Stimulated activated naive CD8-positive, alpha-beta T cell treated with anti-CD3 and anti-CD28 coated beads, Interleukin-15, amount 100 ng/mL, for 72 hours (primary cell): ENCODE measurements around the gene URB1.
A peak's percentile ranks its signal among the peaks of the same experiment; 100 is the strongest.

Source experiments
- ATAC-seq: fragments of 150-1000 bp; cut with Tn5 transposase; 2 replicates; pipeline ENCODE4 v1.10.0; 2021; ENCODE audit warnings: mild to moderate bottlenecking, moderate library complexity
- DNase-seq, 2 donors: peaks; one replicate each; pipeline ENCODE4 v3.0.0; 2021 to 2022
- H3K27ac Mint-ChIP-seq, 2 donors: one replicate each; pipeline ENCODE4 v1.8.0; 2022; ENCODE audit warnings: mild to moderate bottlenecking in 2 of 2, mixed read lengths in 2 of 2, moderate library complexity in 2 of 2
- H3K27me3 Mint-ChIP-seq: one replicate; pipeline ENCODE4 v1.8.0; 2022; ENCODE audit warnings: mixed read lengths
- H3K4me1 Mint-ChIP-seq: one replicate; pipeline ENCODE4 v1.8.0; 2022; ENCODE audit warnings: mild to moderate bottlenecking, mixed read lengths
- H3K4me3 Mint-ChIP-seq, 2 donors: one replicate each; pipeline ENCODE4 v1.8.0; 2022; ENCODE audit warnings: mild to moderate bottlenecking in 2 of 2, mixed read lengths in 2 of 2, moderate library complexity in 1 of 2
- H3K9me3 Mint-ChIP-seq, 2 donors: one replicate each; pipeline ENCODE4 v1.8.0; 2022; ENCODE audit warnings: mixed read lengths in 2 of 2

URB1 gene

GRCh38 chr21:32329331-32329730 is 63.5 kb downstream of the URB1 start:
- H3K9me3 Mint-ChIP-seq = no peaks in the 10 kb centered on the region
- H3K4me1 Mint-ChIP-seq = no peaks in the 10 kb centered on the region
- H3K4me3 Mint-ChIP-seq = no peak overlapping the region
- H3K27me3 Mint-ChIP-seq = no peaks in the 10 kb centered on the region
- no peak for DNase-seq
- H3K27ac Mint-ChIP-seq = no peak overlapping the region
- no peak for ATAC-seq

- DNase-seq (no peak), ATAC-seq (no peak)
- Mint-ChIP-seq H3K4me1 (no peaks in the 10 kb centered on the region), H3K27me3 (no peaks in the 10 kb centered on the region), H3K9me3 (no peaks in the 10 kb centered on the region), H3K27ac (peak overlapping the region in 1 of 2 donors; percentile 47), H3K4me3 (no peak overlapping the region)
Observed at GRCh38 chr21:32328595-32328994, 64.2 kb downstream of the URB1 start.

GRCh38 chr21:32325706-32326105 is 67.1 kb downstream of the URB1 start:
- Mint-ChIP-seq H3K4me1 (no peaks in the 10 kb centered on the region), H3K27ac (no peak overlapping the region), H3K9me3 (no peaks in the 10 kb centered on the region), H3K27me3 (no peaks in the 10 kb centered on the region), H3K4me3 (no peak overlapping the region)
- DNase-seq = no peak
- no peak for ATAC-seq

DNA sequence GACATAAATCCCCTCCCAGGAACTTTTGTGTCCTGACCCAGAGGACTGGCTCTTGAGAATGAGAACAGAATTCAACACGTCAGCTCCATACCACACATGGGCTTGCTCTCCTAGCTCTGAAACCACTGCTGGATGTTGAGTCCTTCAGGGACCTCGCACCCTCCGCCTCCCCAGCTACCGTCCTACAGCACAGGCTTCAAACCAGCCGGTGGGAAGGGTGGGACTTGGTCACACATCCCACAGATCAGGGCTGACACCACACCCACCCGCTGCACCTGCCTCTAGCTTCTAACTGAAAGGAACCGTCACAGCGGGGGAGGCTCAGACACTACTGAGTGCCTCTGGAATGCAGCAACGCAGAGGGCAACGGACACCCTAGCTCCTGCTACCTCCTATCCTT is 70.1 kb downstream of the URB1 start:
- ATAC-seq (no peak), DNase-seq (no peak)
- Mint-ChIP-seq H3K27ac (no peak overlapping the region), H3K9me3 (no peaks in the 10 kb centered on the region), H3K4me3 (no peak overlapping the region), H3K4me1 (no peaks in the 10 kb centered on the region), H3K27me3 (no peaks in the 10 kb centered on the region)

GRCh38 chr21:32322103-32322502 is 70.7 kb downstream of the URB1 start:
- H3K9me3 Mint-ChIP-seq = no peaks in the 10 kb centered on the region
- no peak overlapping the region for H3K4me3 Mint-ChIP-seq
- DNase-seq = no peak
- no peaks in the 10 kb centered on the region for H3K27me3 Mint-ChIP-seq
- no peak overlapping the region for H3K27ac Mint-ChIP-seq
- ATAC-seq = no peak
- no peaks in the 10 kb centered on the region for H3K4me1 Mint-ChIP-seq

- Mint-ChIP-seq H3K9me3 (no peaks in the 10 kb centered on the region), H3K27me3 (no peaks in the 10 kb centered on the region), H3K4me3 (no peak overlapping the region), H3K27ac (no peak overlapping the region), H3K4me1 (no peaks in the 10 kb centered on the region)
- no peak for ATAC-seq
- no peak for DNase-seq
Observed at GRCh38 chr21:32321480-32321879, 71.3 kb downstream of the URB1 start.

GRCh38 chr21:32320726-32321125 is 72.1 kb downstream of the URB1 start:
- Mint-ChIP-seq H3K4me1 (no peaks in the 10 kb centered on the region), H3K27ac (no peak overlapping the region), H3K9me3 (no peaks in the 10 kb centered on the region), H3K27me3 (no peaks in the 10 kb centered on the region), H3K4me3 (no peak overlapping the region)
- DNase-seq (no peak), ATAC-seq (no peak)

DNA sequence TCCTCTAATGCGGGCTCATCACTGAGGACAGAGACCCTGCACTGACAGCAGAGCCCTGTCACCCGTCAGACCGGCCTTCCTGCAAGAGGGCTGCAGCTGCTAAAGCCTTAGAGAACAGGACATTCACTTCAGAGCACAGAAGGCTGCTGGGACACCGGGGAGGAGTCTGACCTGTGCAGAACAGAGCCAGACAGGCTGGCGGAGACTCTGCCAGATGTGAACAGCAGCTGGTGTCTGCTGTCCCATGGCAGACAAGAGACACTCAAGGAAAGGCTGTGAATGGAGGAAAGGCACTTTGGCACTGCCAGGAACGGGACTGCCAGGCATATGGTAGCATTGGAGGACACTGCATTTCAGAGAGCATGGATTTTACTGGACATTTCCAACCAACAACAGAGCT is 72.8 kb downstream of the URB1 start:
- no peak overlapping the region for H3K4me3 Mint-ChIP-seq
- ATAC-seq (no peak), DNase-seq (no peak)
- no peak overlapping the region for H3K27ac Mint-ChIP-seq
- H3K27me3 Mint-ChIP-seq = no peaks in the 10 kb centered on the region
- no peaks in the 10 kb centered on the region for H3K9me3 Mint-ChIP-seq
- H3K4me1 Mint-ChIP-seq = no peaks in the 10 kb centered on the region

DNA sequence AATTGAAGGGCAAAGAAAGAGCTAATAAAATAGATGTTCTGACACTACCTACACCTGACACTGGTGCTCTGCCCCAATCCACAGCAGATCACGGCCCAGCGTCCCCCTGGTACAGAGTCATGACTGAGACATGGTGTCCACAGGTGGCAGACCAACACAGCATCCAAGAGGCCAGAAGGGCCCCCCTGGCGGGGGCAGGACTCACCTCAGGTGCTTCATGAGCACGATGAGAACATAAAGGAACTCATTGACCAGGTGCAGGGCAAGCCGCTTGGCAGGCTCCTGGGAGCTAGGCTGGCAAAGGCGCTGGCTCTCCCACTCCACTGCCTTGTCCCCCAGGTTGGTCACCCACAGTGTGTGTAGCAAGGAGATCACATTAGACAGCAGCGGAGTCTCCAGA is 73.8 kb downstream of the URB1 start:
- Mint-ChIP-seq H3K4me1 (no peaks in the 10 kb centered on the region), H3K27ac (peak overlapping the region in 1 of 2 donors; percentile 83), H3K27me3 (no peaks in the 10 kb centered on the region), H3K9me3 (no peaks in the 10 kb centered on the region), H3K4me3 (no peak overlapping the region)
- DNase-seq (no peak), ATAC-seq (no peak)

DNA sequence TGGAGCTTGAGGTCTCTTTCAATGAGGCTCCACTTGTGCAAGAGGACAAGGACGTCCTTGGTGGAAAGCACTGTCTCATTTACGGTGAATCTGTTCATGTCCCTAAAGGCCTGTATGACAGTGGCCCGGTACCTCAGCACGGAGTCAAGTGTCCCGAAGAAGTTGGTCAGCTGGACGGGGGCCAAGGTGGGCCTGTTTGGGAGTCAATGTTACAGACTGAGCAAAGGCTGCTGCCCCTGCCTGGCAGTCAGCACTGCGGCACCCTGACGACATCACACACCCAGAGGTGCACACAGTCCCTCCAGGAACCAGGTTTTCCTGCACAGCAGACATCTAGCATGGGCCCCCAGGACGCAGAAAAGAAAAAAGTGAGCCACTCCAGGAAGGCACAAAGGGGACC is 75.1 kb downstream of the URB1 start:
- ATAC-seq (no peak), DNase-seq (no peak)
- Mint-ChIP-seq H3K27me3 (no peaks in the 10 kb centered on the region), H3K27ac (no peak overlapping the region), H3K4me1 (no peaks in the 10 kb centered on the region), H3K9me3 (no peaks in the 10 kb centered on the region), H3K4me3 (no peak overlapping the region)

- no peaks in the 10 kb centered on the region for H3K27me3 Mint-ChIP-seq
Observed at GRCh38 chr21:32316361-32317215, 76.2 kb downstream of the URB1 start.

GRCh38 chr21:32315511-32316281 is 77.1 kb downstream of the URB1 start:
- ATAC-seq = no peak
- Mint-ChIP-seq H3K4me3 (no peak overlapping the region), H3K27me3 (no peaks in the 10 kb centered on the region), H3K4me1 (peaks cover 19% of the 10 kb centered on the region), H3K27ac (no peak overlapping the region), H3K9me3 (no peaks in the 10 kb centered on the region)
- no peak for DNase-seq

More at GRCh38 chr21:32316361-32317215, 76.2 kb downstream of the URB1 start:
- H3K27ac Mint-ChIP-seq = peak overlapping the region in 1 of 2 donors; percentile 63
- H3K4me3 Mint-ChIP-seq = no peak overlapping the region
- H3K4me1 Mint-ChIP-seq = peaks cover 10% of the 10 kb centered on the region
- ATAC-seq (no peak), DNase-seq (no peak)
- H3K9me3 Mint-ChIP-seq = no peaks in the 10 kb centered on the region

DNA sequence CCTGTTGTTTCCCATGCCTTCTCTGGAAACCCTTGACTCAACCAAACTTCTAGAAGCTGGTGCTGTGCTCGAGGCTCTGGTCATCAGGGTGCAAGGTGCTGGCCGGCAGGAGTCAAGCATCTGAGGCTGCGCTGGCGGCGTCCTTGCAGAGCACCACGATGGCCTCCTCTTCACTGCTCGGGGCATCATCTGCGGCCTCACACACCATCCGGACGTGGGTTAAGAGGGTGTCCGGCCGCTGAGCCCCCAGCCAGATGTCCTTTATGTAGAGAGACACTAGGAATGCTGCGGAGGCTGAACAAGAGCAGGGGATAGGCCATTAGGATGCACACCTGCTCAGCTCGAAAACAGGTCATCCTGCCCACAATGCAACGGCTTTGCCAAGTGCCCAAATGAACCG is 78.0 kb downstream of the URB1 start:
- H3K27ac Mint-ChIP-seq = peak overlapping the region in 1 of 2 donors; percentile 48
- ATAC-seq (no peak), DNase-seq (no peak)
- H3K4me3 Mint-ChIP-seq = no peak overlapping the region
- peaks cover 21% of the 10 kb centered on the region for H3K4me1 Mint-ChIP-seq
- no peaks in the 10 kb centered on the region for H3K27me3 Mint-ChIP-seq
- no peaks in the 10 kb centered on the region for H3K9me3 Mint-ChIP-seq

DNA sequence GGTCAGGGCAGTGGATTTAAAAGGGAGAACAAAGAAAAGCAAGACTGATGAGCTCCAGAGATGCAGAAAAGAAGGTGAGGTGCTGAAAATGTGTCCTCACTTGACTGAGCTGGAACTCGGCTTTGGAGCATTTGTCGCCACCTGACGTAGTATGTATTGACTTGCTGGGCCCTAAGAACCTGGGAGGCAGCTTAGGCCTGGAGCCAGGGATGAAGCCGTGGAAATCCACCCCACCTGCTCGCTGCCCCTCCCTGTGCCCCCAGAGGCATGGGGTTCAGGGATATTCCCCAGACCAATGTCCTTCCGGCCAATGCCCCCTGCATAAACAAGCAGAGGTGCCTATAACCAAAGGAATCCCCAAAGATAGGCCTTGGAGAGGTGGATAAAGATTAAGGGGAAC is 79.8 kb downstream of the URB1 start:
- H3K27me3 Mint-ChIP-seq = no peaks in the 10 kb centered on the region

DNA sequence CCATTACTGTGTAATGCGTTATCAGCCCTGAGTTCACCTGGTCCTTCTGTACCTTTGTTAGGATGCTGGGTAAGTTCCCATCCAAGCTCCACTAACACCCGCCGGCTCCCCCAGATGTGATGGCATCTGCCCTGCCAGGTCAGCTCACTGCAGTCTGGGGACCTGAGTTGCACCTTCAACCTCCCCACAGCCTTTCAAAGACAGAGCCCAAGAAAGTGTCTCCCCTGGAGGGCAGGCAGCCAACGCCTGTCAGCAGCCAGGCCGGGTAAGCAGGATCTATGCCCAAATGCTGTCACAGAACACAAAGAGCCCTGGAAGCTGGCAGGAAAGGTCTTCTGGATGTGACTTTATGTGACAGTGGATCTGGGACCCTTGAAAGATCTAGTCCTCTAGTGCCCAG is 80.5 kb downstream of the URB1 start:
- Mint-ChIP-seq H3K27me3 (no peaks in the 10 kb centered on the region), H3K4me1 (peaks cover 21% of the 10 kb centered on the region), H3K9me3 (no peaks in the 10 kb centered on the region), H3K27ac (peak overlapping the region in 1 of 2 donors; percentile 77), H3K4me3 (no peak overlapping the region)
- ATAC-seq (no peak), DNase-seq (no peak)

More for the DNA sequence above, 79.8 kb downstream of the URB1 start:
- Mint-ChIP-seq H3K27ac (no peak overlapping the region), H3K4me1 (peaks cover 21% of the 10 kb centered on the region), H3K4me3 (no peak overlapping the region), H3K9me3 (no peaks in the 10 kb centered on the region)
- ATAC-seq (no peak), DNase-seq (no peak)

DNA sequence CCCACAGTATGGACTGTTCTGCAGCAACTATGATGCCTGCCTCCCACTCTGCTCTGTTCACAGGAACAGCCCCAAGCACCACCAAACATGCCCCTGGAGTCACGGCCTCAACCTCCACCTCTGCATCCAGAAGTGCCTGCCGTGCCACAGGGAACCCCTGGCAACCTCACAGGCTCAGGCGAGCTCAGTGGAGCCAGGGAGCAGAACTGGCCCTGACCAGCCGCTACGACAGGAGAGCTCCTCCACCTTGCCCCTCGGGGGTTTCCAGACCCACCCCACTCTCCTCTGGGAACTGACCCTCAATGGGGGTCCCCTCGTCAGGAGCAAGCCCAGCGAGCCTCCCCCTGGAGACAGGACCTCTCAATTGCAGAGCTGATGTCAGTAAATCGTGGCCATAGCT is 81.2 kb downstream of the URB1 start:
- H3K27ac Mint-ChIP-seq = peak overlapping the region; percentile 13 to 27
- H3K9me3 Mint-ChIP-seq = no peaks in the 10 kb centered on the region
- H3K4me3 Mint-ChIP-seq = peak overlapping the region in 1 of 2 donors; percentile 8
- no peak for DNase-seq
- peaks cover 23% of the 10 kb centered on the region for H3K4me1 Mint-ChIP-seq
- no peaks in the 10 kb centered on the region for H3K27me3 Mint-ChIP-seq
- ATAC-seq = no peak
